Smooth muscle cell (in vitro differentiated cells): ENCODE results near the gene FER. TPM values are rescaled to one million over a fixed set of nuclear protein-coding genes. Genes with fewer than 3 reads are reported as not detected.

Source experiments
- DNase-seq: peaks from one replicate; lab custom pipeline; 2025; ENCODE audit not compliant: unreplicated experiment; lab: John Stamatoyannopoulos, UW
- H2AFZ ChIP-seq: fragments of 200-600 bp; sonication (generic); 2 replicates; pipeline ENCODE4 v1.6.0; 2016; ENCODE audit warnings: antibody characterized with exemption, low read depth, mild to moderate bottlenecking
- H3F3A ChIP-seq: fragments of 200-600 bp; sonication (generic); 2 replicates; pipeline ENCODE4 v1.6.0; 2017; ENCODE audit warnings: antibody characterized with exemption, low read depth
- H3K27ac ChIP-seq: fragments of 200-600 bp; sonication (generic); 2 replicates; pipeline ENCODE4 v1.5.1; 2016; ENCODE audit warnings: low read depth, mild to moderate bottlenecking
- H3K27me3 ChIP-seq: fragments of 200-600 bp; sonication (generic); 2 replicates; pipeline ENCODE4 v1.6.1; 2016; ENCODE audit warnings: low read depth, mild to moderate bottlenecking
- H3K36me3 ChIP-seq: fragments of 200-600 bp; sonication (generic); 2 replicates; pipeline ENCODE4 v1.5.1; 2016; ENCODE audit warnings: low read depth
- H3K4me1 ChIP-seq: fragments of 200-600 bp; sonication (generic); 2 replicates; pipeline ENCODE4 v1.5.1; 2016; ENCODE audit warnings: low read depth
- H3K4me2 ChIP-seq: fragments of 200-600 bp; sonication (generic); 2 replicates; pipeline ENCODE4 v1.6.0; 2016; ENCODE audit warnings: mild to moderate bottlenecking
- H3K4me3 ChIP-seq: fragments of 200-600 bp; sonication (generic); 2 replicates; pipeline ENCODE4 v1.5.1; 2016; ENCODE audit warnings: mild to moderate bottlenecking
- H3K79me2 ChIP-seq: fragments of 200-600 bp; sonication (generic); 2 replicates; pipeline ENCODE4 v1.6.0; 2016; ENCODE audit warnings: low read depth, mild to moderate bottlenecking
- H3K9ac ChIP-seq: fragments of 200-600 bp; sonication (generic); 2 replicates; pipeline ENCODE4 v1.6.0; 2016; ENCODE audit warnings: low read depth
- H3K9me3 ChIP-seq: fragments of 200-600 bp; sonication (generic); replicated peaks from 2 replicates; pipeline ENCODE4 v1.5.1; 2016; ENCODE audit warnings: low read depth
- H4K20me1 ChIP-seq: fragments of 200-600 bp; sonication (generic); 2 replicates; pipeline ENCODE4 v1.6.0; 2016; ENCODE audit warnings: low read depth
- WGBS: methylation state at CpG from one replicate; pipeline ENCODE4 v1.1.7; 2016; ENCODE audit warnings: low lambda C conversion rate; 5-methylcytosine and 5-hydroxymethylcytosine counted together
- polyA plus RNA-seq: library from polyadenylated mRNA; unstranded; fragments of >200 nt; fragmentation: Nextera tagmentation; extraction: Ambion mirVana; gene quantifications from 2 replicates; pipeline ENCODE4 v1.2.1, GENCODE V29; 2016
- total RNA-seq: library from RNA; depleted of rRNA; stranded (reverse); fragments of >200 nt; gene quantifications from 2 replicates; pipeline ENCODE4 v1.2.3, GENCODE V29; 2014
- TF ChIP-seq, protein P1 (sequence below): fragments of 200-600 bp; sonication (generic); IDR thresholded peaks from 2 replicates; pipeline ENCODE4 v1.5.1; 2017; ENCODE audit warnings: borderline replicate concordance, mild to moderate bottlenecking, antibody characterized with exemption; ENCODE audit not compliant: insufficient read depth, poor library complexity, severe bottlenecking

The FER gene
- total and polyA plus RNA-seq, 2 experiments from 2014 or later = 15.6 to 16.4 TPM

DNA sequence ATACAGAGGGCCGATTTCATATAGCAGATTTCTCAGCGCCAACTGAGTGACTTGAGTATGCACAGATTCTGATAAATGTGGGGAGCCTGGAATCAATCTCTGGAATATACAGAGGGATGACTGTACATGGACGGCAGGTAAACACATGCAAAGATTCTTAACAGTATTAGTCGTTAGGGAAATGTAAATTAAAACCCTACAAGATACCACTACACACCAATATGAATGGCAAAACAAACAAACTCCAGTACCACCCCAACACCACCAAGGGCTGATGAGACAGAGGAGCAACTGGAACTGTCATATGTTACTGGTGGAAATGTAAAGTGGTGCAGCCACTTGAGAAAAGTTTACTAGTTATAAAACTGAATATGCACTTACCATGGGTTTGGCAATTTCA lies 8.3 kb upstream of the FER start:
- TF ChIP-seq, protein P1, sequence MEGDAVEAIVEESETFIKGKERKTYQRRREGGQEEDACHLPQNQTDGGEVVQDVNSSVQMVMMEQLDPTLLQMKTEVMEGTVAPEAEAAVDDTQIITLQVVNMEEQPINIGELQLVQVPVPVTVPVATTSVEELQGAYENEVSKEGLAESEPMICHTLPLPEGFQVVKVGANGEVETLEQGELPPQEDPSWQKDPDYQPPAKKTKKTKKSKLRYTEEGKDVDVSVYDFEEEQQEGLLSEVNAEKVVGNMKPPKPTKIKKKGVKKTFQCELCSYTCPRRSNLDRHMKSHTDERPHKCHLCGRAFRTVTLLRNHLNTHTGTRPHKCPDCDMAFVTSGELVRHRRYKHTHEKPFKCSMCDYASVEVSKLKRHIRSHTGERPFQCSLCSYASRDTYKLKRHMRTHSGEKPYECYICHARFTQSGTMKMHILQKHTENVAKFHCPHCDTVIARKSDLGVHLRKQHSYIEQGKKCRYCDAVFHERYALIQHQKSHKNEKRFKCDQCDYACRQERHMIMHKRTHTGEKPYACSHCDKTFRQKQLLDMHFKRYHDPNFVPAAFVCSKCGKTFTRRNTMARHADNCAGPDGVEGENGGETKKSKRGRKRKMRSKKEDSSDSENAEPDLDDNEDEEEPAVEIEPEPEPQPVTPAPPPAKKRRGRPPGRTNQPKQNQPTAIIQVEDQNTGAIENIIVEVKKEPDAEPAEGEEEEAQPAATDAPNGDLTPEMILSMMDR = no peak
- Histone ChIP-seq H3K9me3 (no peaks in the 10 kb centered on the region), H4K20me1 (no peaks in the 10 kb centered on the region), H3K27me3 (no peaks in the 10 kb centered on the region), H3K9ac (no peak overlapping the region), H3K4me2 (no peak overlapping the region), H3K79me2 (no peaks in the 10 kb centered on the region), H3K4me1 (peaks cover 8% of the 10 kb centered on the region), H3K36me3 (no peaks in the 10 kb centered on the region), H3K4me3 (no peak overlapping the region), H2AFZ (peak overlapping the region; percentile 10), H3F3A (no peaks in the 10 kb centered on the region), H3K27ac (no peak overlapping the region)
- no peak for DNase-seq
- WGBS = 81% methylated on average over 4 of the region's 4 CpGs

GRCh38 chr5:108739906-108740305 lies 7.8 kb upstream of the FER start:
- 76% methylated on average over 5 of the region's 5 CpGs for WGBS
- Histone ChIP-seq H3K4me3 (no peak overlapping the region), H3K27ac (no peak overlapping the region)

DNA sequence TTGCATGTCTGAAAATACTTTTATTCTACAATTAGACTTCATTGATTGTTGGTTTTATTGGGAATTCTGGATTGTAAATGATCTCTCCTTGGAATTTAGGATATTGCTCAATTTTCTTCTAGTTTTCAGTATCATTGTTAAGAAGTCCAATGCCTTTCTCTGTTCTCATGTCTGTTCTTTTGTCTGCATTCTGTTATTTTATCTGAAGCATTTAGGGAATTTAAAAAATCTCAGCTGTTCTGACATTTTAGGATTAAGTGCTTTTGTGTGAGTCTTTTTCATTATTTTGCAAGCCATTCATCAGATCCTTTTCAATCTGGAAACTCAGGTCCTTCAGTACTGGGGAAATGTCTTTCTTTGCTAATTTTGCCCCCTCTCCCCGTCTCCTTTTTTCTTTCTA lies 4.4 kb upstream of the FER start:
- Histone ChIP-seq H3K4me1 (peaks cover 14% of the 10 kb centered on the region), H3K27ac (no peak overlapping the region), H2AFZ (peak overlapping the region; percentile 71), H3K27me3 (no peaks in the 10 kb centered on the region), H3K9me3 (no peaks in the 10 kb centered on the region), H3K4me2 (peak overlapping the region; percentile 7), H3K36me3 (no peaks in the 10 kb centered on the region), H4K20me1 (no peaks in the 10 kb centered on the region), H3K79me2 (no peaks in the 10 kb centered on the region), H3F3A (no peaks in the 10 kb centered on the region), H3K4me3 (no peak overlapping the region), H3K9ac (no peak overlapping the region)
- TF ChIP-seq, protein P1 = no peak
- no peak for DNase-seq
- 67% methylated on average over 1 of the region's 1 CpG for WGBS

More at GRCh38 chr5:108739906-108740305, 7.8 kb upstream of the FER start:
- no peaks in the 10 kb centered on the region for H4K20me1 ChIP-seq
- DNase-seq = no peak
- H3K36me3 ChIP-seq = no peaks in the 10 kb centered on the region
- no peaks in the 10 kb centered on the region for H3K27me3 ChIP-seq
- H3K9me3 ChIP-seq = no peaks in the 10 kb centered on the region
- peaks cover 8% of the 10 kb centered on the region for H3K4me1 ChIP-seq
- no peaks in the 10 kb centered on the region for H3K79me2 ChIP-seq
- no peaks in the 10 kb centered on the region for H3F3A ChIP-seq
- H3K4me2 ChIP-seq = no peak overlapping the region
- TF ChIP-seq, protein P1 = no peak
- no peak overlapping the region for H3K9ac ChIP-seq
- H2AFZ ChIP-seq = no peak overlapping the region

DNA sequence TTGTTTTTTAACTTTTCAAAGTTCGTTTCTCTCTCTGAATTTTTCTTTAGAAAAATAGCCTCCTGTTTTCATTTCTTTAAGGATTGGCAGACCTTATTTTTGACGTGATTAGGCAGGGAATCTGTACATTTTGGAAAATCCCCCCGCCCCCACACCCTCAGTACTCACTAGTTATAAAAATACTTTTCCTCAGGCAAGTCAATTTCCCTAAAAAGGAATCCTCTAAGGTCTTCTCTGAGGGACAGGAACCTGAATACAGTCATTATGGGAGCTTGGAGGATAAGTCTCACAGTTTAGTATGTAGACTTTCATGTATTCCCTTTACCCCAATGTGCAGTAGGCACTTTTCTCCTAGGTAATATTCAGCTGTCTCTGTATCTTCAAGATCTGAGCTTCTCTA lies 3.9 kb upstream of the FER start:
- Histone ChIP-seq H4K20me1 (no peaks in the 10 kb centered on the region), H2AFZ (peak overlapping the region; percentile 71), H3K4me2 (no peak overlapping the region), H3K9ac (no peak overlapping the region), H3K9me3 (no peaks in the 10 kb centered on the region), H3K27me3 (no peaks in the 10 kb centered on the region), H3K4me3 (no peak overlapping the region), H3F3A (no peaks in the 10 kb centered on the region), H3K36me3 (no peaks in the 10 kb centered on the region), H3K79me2 (no peaks in the 10 kb centered on the region), H3K4me1 (peaks cover 14% of the 10 kb centered on the region), H3K27ac (no peak overlapping the region)
- no peak for DNase-seq
- WGBS = 63% methylated on average over 3 of the region's 3 CpGs
- TF ChIP-seq, protein P1 = no peak
